A673 (cell line): ENCODE results near the gene DCC.

ENCODE experiments used
- EZH2 ChIP-seq: fragments of 200-600 bp; sonication (generic); IDR thresholded peaks from 2 replicates; pipeline ENCODE4 v1.6.1; 2017; ENCODE audit warnings: borderline replicate concordance, low read depth, mild to moderate bottlenecking, mixed read lengths, antibody characterized with exemption, low read length; ENCODE audit not compliant: poor library complexity, severe bottlenecking
- TF ChIP-seq, protein P1 (sequence below): fragments of 300-800, 200-600 bp; sonication (generic); conservative IDR thresholded peaks from 2 replicates; pipeline ENCODE4 v1.5.1; 2017; ENCODE audit warnings: low read depth, mild to moderate bottlenecking, antibody characterized with exemption, low read length, moderate library complexity, mixed read lengths

DNA sequence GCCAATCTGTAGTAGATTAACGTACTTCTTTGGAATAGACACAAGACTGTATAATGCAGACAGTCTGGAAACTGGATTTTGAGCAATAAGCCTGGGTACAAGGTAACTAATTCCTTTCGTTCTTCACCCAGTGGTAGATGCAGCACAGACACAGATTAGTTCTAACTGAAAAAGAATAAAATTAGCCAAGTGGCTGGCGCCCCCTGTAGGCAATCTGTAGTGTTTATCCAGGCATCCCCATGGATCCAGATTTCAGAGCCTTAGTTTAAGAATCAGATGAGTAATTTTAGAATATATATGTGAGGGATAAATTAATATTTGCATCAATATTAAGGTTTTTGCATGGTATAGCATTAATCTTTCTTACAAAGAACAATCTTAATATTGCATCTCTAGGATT is 563.9 kb downstream of the DCC start:
- TF ChIP-seq, protein P1, sequence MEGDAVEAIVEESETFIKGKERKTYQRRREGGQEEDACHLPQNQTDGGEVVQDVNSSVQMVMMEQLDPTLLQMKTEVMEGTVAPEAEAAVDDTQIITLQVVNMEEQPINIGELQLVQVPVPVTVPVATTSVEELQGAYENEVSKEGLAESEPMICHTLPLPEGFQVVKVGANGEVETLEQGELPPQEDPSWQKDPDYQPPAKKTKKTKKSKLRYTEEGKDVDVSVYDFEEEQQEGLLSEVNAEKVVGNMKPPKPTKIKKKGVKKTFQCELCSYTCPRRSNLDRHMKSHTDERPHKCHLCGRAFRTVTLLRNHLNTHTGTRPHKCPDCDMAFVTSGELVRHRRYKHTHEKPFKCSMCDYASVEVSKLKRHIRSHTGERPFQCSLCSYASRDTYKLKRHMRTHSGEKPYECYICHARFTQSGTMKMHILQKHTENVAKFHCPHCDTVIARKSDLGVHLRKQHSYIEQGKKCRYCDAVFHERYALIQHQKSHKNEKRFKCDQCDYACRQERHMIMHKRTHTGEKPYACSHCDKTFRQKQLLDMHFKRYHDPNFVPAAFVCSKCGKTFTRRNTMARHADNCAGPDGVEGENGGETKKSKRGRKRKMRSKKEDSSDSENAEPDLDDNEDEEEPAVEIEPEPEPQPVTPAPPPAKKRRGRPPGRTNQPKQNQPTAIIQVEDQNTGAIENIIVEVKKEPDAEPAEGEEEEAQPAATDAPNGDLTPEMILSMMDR: peak; percentile 93
- no peak for TF ChIP-seq EZH2
